Neuronal stem cell (in vitro differentiated cells): ENCODE results near the gene LBX2.

Experiments used
- DNase-seq: peaks from one replicate; pipeline ENCODE4 v3.0.0-alpha.2; 2013; ENCODE audit warnings: low spot score
- H2AFZ ChIP-seq: one replicate; pipeline ENCODE4 v1.6.1; 2013; ENCODE audit warnings: mild to moderate bottlenecking, low read length, inconsistent platforms
- H2AK5ac ChIP-seq: 2 replicates; pipeline ENCODE4 v1.6.1; 2013; ENCODE audit warnings: low read depth, mild to moderate bottlenecking, inconsistent platforms, low read length, moderate library complexity, mixed read lengths
- H2BK120ac ChIP-seq: 2 replicates; pipeline ENCODE4 v1.6.1; 2013; ENCODE audit warnings: low read depth, mild to moderate bottlenecking, inconsistent platforms, low read length, moderate library complexity, mixed read lengths
- H2BK12ac ChIP-seq: one replicate; pipeline ENCODE4 v1.6.1; 2013; ENCODE audit warnings: low read length, inconsistent platforms
- H2BK15ac ChIP-seq: 2 replicates; pipeline ENCODE4 v1.6.1; 2013; ENCODE audit warnings: mild to moderate bottlenecking, low read length, inconsistent platforms, mixed read lengths
- H2BK5ac ChIP-seq: one replicate; pipeline ENCODE4 v1.6.1; 2013; ENCODE audit warnings: inconsistent platforms, mild to moderate bottlenecking, low read length, moderate library complexity
- H3K14ac ChIP-seq: one replicate; pipeline ENCODE4 v1.6.1; 2013; ENCODE audit warnings: low read length, inconsistent platforms
- H3K18ac ChIP-seq: 2 replicates; pipeline ENCODE4 v1.6.1; 2013; ENCODE audit warnings: low read length, inconsistent platforms
- H3K23ac ChIP-seq: 2 replicates; pipeline ENCODE4 v1.6.1; 2013; ENCODE audit warnings: low read depth, mild to moderate bottlenecking, mixed read lengths, low read length, inconsistent platforms; ENCODE audit not compliant: poor library complexity
- H3K27ac ChIP-seq: replicated peaks from 3 replicates; pipeline ENCODE4 v1.5.1; 2013; ENCODE audit warnings: low read length, inconsistent platforms
- H3K27me3 ChIP-seq, 3 experiments: 2 replicates each; pipeline ENCODE4 v1.6.1; 2013; ENCODE audit warnings: low read length in 3 of 3, mild to moderate bottlenecking in 2 of 3, inconsistent platforms in 1 of 3, low read depth in 1 of 3, mixed read lengths in 1 of 3, moderate library complexity in 1 of 3; ENCODE audit not compliant: control insufficient read depth in 3 of 3, insufficient read depth in 3 of 3
- H3K36me3 ChIP-seq, 2 donors: replicated peaks in 1 of 2; 2 replicates each; pipeline ENCODE4 v1.6.1; 2013; ENCODE audit warnings: low read length in 2 of 2; ENCODE audit not compliant: control insufficient read depth in 2 of 2, insufficient read depth in 2 of 2
- H3K4ac ChIP-seq: 2 replicates; pipeline ENCODE4 v1.6.1; 2013; ENCODE audit warnings: inconsistent platforms, mild to moderate bottlenecking, low read length, moderate library complexity
- H3K4me1 ChIP-seq, 2 donors: 1 replicate in 1 of 2; 2 replicates in 1 of 2; pipeline ENCODE4 v1.6.1; 2013; ENCODE audit warnings: low read length in 2 of 2, low read depth in 1 of 2; ENCODE audit not compliant: control insufficient read depth in 2 of 2, insufficient read depth in 1 of 2
- H3K4me2 ChIP-seq: one replicate; pipeline ENCODE4 v1.6.1; 2013; ENCODE audit warnings: mild to moderate bottlenecking, low read length, inconsistent platforms; ENCODE audit not compliant: insufficient read depth, poor library complexity, severe bottlenecking
- H3K4me3 ChIP-seq, 2 donors: 2 replicates each; pipeline ENCODE4 v1.5.1; 2013; ENCODE audit warnings: low read length in 2 of 2, mild to moderate bottlenecking in 2 of 2, inconsistent platforms in 1 of 2, moderate library complexity in 1 of 2
- H3K79me1 ChIP-seq: one replicate; pipeline ENCODE4 v1.6.1; 2013; ENCODE audit warnings: low read depth, mild to moderate bottlenecking, inconsistent platforms, low read length, moderate library complexity
- H3K9ac ChIP-seq: one replicate; pipeline ENCODE4 v1.6.1; 2013; ENCODE audit warnings: mild to moderate bottlenecking, low read depth, low read length, inconsistent platforms; ENCODE audit not compliant: poor library complexity
- H3K9me3 ChIP-seq, 2 donors: replicated peaks in 1 of 2; 2 replicates each; pipeline versions ENCODE3 to v1.6.1; 2013; ENCODE audit warnings: low read length in 2 of 2, mild to moderate bottlenecking in 2 of 2, inconsistent platforms in 1 of 2, low read depth in 1 of 2, mixed read lengths in 1 of 2, moderate library complexity in 1 of 2; ENCODE audit not compliant: control insufficient read depth in 2 of 2, insufficient read depth in 1 of 2
- H4K8ac ChIP-seq: one replicate; pipeline ENCODE4 v1.6.1; 2013; ENCODE audit warnings: low read depth, mild to moderate bottlenecking, inconsistent platforms, low read length, moderate library complexity
- H4K91ac ChIP-seq: one replicate; pipeline ENCODE4 v1.6.1; 2013; ENCODE audit warnings: low read length, low read depth, mild to moderate bottlenecking, inconsistent platforms; ENCODE audit not compliant: poor library complexity
- WGBS, 2 donors: extraction: QIAGEN DNeasy Blood & Tissue Kit; methylation state at CpG; one replicate each; pipeline ENCODE4 v1.1.7; 2013; ENCODE audit warnings: missing lambda C conversion rate in 2 of 2, mixed read lengths in 1 of 2; ENCODE audit not compliant: insufficient read length in 2 of 2, insufficient replicate concordance in 1 of 2; ENCODE audit errors: extremely low coverage in 2 of 2; 5-methylcytosine and 5-hydroxymethylcytosine counted together

LBX2 gene

GRCh38 chr2:74512744-74513604 lies 13.6 kb upstream of the LBX2 start:
- H4K91ac ChIP-seq: no peak overlapping the region
- no peak overlapping the region for H2AFZ ChIP-seq
- H3K18ac ChIP-seq: peak overlapping the region; percentile 9
- H3K27ac ChIP-seq: no peak overlapping the region
- H3K27me3 ChIP-seq: peaks cover 48 to 94% (median 92%) of the 10 kb centered on the region in 3 experiments
- no peak overlapping the region for H2BK5ac ChIP-seq
- no peak overlapping the region for H3K14ac ChIP-seq
- WGBS, 2 donors: no CpG with 5 or more reads among the region's 36 CpGs
- no peak overlapping the region for H3K4me2 ChIP-seq
- no peak overlapping the region for H3K4ac ChIP-seq
- no peak for DNase-seq
- no peak overlapping the region for H2BK120ac ChIP-seq
- no peak overlapping the region for H3K4me3 ChIP-seq
- H2BK12ac ChIP-seq: no peak overlapping the region
- H3K9me3 ChIP-seq: peaks cover 3 to 14% of the 10 kb centered on the region in 2 donors
- H3K23ac ChIP-seq: no peak overlapping the region
- no peak overlapping the region for H3K9ac ChIP-seq
- no peak overlapping the region for H2AK5ac ChIP-seq
- H3K36me3 ChIP-seq: no peaks in the 10 kb centered on the region
- H3K4me1 ChIP-seq: peaks cover 2 to 4% of the 10 kb centered on the region in 2 donors
- no peak overlapping the region for H4K8ac ChIP-seq
- no peak overlapping the region for H2BK15ac ChIP-seq
- no peaks in the 10 kb centered on the region for H3K79me1 ChIP-seq

- no CpG with 5 or more reads among the region's 11 CpGs for WGBS, 2 donors
- peaks cover 8 to 10% of the 10 kb centered on the region in 2 donors for H3K4me1 ChIP-seq
- H2BK12ac ChIP-seq: no peak overlapping the region
Measured at GRCh38 chr2:74511104-74511989, 11.9 kb upstream of the LBX2 start.

GRCh38 chr2:74510272-74510671 lies 10.9 kb upstream of the LBX2 start:
- Histone ChIP-seq H3K9me3 (peaks cover 0 to 4% of the 10 kb centered on the region in 2 donors), H2BK15ac (no peak overlapping the region), H3K9ac (peak overlapping the region; percentile 27), H2BK120ac (no peak overlapping the region), H2AK5ac (no peak overlapping the region), H3K18ac (no peak overlapping the region), H3K79me1 (peaks cover 3% of the 10 kb centered on the region), H3K4me3 (no peak overlapping the region), H4K8ac (no peak overlapping the region), H2BK12ac (no peak overlapping the region), H2AFZ (no peak overlapping the region), H3K14ac (no peak overlapping the region), H3K27ac (no peak overlapping the region), H3K36me3 (peaks cover 6 to 13% of the 10 kb centered on the region in 2 donors), H4K91ac (no peak overlapping the region), H3K4me2 (no peak overlapping the region), H3K4ac (no peak overlapping the region), H3K27me3 (peaks cover 32 to 75% (median 68%) of the 10 kb centered on the region in 3 experiments), H3K4me1 (peaks cover 8 to 9% of the 10 kb centered on the region in 2 donors), H3K23ac (no peak overlapping the region), H2BK5ac (no peak overlapping the region)
- WGBS, 2 donors: no CpG with 5 or more reads among the region's 4 CpGs
- DNase-seq: no peak

More at GRCh38 chr2:74511104-74511989, 11.9 kb upstream of the LBX2 start:
- Histone ChIP-seq H3K27ac (no peak overlapping the region), H3K36me3 (peaks cover 0 to 5% of the 10 kb centered on the region in 2 donors), H4K91ac (no peak overlapping the region), H3K23ac (no peak overlapping the region), H3K79me1 (no peaks in the 10 kb centered on the region), H3K14ac (no peak overlapping the region), H2BK120ac (no peak overlapping the region), H3K18ac (no peak overlapping the region), H4K8ac (no peak overlapping the region), H2BK5ac (no peak overlapping the region), H3K4ac (no peak overlapping the region), H3K27me3 (peaks cover 43 to 79% (median 79%) of the 10 kb centered on the region in 3 experiments), H2AFZ (no peak overlapping the region), H2AK5ac (no peak overlapping the region), H3K4me2 (no peak overlapping the region), H3K9ac (no peak overlapping the region), H2BK15ac (no peak overlapping the region), H3K9me3 (peaks cover 0 to 6% of the 10 kb centered on the region in 2 donors), H3K4me3 (no peak overlapping the region)
- DNase-seq: no peak
